GM12878 (cell line): ENCODE results near the gene ITPKB. TPM values are rescaled to one million over a fixed set of nuclear protein-coding genes. Genes with fewer than 3 reads are reported as not detected.

ENCODE experiments used
- ATF3 ChIP-seq: IDR thresholded peaks from 2 replicates; pipeline ENCODE4 v1.6.1; 2011; ENCODE audit warnings: low read depth, mild to moderate bottlenecking, low read length, moderate library complexity, borderline replicate concordance; ENCODE audit errors: extremely low read depth
- BMI1 ChIP-seq: fragments of 450-650 bp; IDR thresholded peaks from 2 replicates; pipeline ENCODE4 v1.6.1; 2016; ENCODE audit warnings: mild to moderate bottlenecking, moderate library complexity, borderline replicate concordance
- E2F8 ChIP-seq: fragments of 450-650 bp; IDR thresholded peaks from 2 replicates; pipeline ENCODE4 v1.6.1; 2018; ENCODE audit warnings: mild to moderate bottlenecking, low read depth, moderate library complexity; ENCODE audit not compliant: partially characterized antibody
- MEF2A ChIP-seq: IDR thresholded peaks from 2 replicates; pipeline ENCODE4 v1.6.1; 2011; ENCODE audit warnings: low read depth, mild to moderate bottlenecking, low read length, moderate library complexity; ENCODE audit not compliant: insufficient read depth
- RUNX3 ChIP-seq: IDR thresholded peaks from 2 replicates; pipeline ENCODE4 v1.6.1; 2012; ENCODE audit warnings: low read length, inconsistent platforms
- polyA plus RNA-seq, 11 experiments: library from polyadenylated mRNA; depleted of rRNA in 4 of 11; unstranded in 6 of 11; stranded (reverse) in 5 of 11; fragments of >200 nt; fragmentation: Nextera tagmentation in 4 of 11; fragmentation: Illumina TruSeq in 1 of 11; extraction: Ambion mirVana in 4 of 11; extraction: Trizol in 1 of 11; gene quantifications; 1 replicate in 1 of 11; 2 replicates in 10 of 11; pipeline versions ENCODE4 v1.2.1 to v1.2.3, GENCODE V29; 2011 to 2016; ENCODE audit warnings: inconsistent platforms in 2 of 11, missing spikeins in 2 of 11, low read depth in 1 of 11
- total RNA-seq, 4 experiments: library from RNA; depleted of rRNA in 3 of 4; stranded (reverse); fragments of >200 nt in 3 of 4; fragmentation: Illumina TruSeq in 1 of 4; extraction: Trizol in 1 of 4; gene quantifications; 2 replicates each; pipeline versions ENCODE4 v1.2.1 to v1.2.3, GENCODE V29; 2013 to 2021
- TF ChIP-seq, protein P1 (sequence below): fragments of 450-650 bp; formaldehyde crosslinking; IDR thresholded peaks from 2 replicates; pipeline ENCODE4 v1.4.0; 2022; ENCODE audit warnings: mild to moderate bottlenecking, moderate library complexity
- TF ChIP-seq, protein P2 (sequence below): IDR thresholded peaks from 2 replicates; pipeline ENCODE4 v1.6.1; 2011; ENCODE audit warnings: borderline replicate concordance, low read depth, mild to moderate bottlenecking, moderate library complexity, low read length; ENCODE audit not compliant: insufficient read depth, poor library complexity, severe bottlenecking

The ITPKB gene
- total and polyA plus RNA-seq, 10 of the 15 experiments (the other 5 are each of a cell fraction or from before 2014, with no cell fraction given), result 1.3 to 38.7 (median 12.9) TPM

- TF ChIP-seq, protein P1, sequence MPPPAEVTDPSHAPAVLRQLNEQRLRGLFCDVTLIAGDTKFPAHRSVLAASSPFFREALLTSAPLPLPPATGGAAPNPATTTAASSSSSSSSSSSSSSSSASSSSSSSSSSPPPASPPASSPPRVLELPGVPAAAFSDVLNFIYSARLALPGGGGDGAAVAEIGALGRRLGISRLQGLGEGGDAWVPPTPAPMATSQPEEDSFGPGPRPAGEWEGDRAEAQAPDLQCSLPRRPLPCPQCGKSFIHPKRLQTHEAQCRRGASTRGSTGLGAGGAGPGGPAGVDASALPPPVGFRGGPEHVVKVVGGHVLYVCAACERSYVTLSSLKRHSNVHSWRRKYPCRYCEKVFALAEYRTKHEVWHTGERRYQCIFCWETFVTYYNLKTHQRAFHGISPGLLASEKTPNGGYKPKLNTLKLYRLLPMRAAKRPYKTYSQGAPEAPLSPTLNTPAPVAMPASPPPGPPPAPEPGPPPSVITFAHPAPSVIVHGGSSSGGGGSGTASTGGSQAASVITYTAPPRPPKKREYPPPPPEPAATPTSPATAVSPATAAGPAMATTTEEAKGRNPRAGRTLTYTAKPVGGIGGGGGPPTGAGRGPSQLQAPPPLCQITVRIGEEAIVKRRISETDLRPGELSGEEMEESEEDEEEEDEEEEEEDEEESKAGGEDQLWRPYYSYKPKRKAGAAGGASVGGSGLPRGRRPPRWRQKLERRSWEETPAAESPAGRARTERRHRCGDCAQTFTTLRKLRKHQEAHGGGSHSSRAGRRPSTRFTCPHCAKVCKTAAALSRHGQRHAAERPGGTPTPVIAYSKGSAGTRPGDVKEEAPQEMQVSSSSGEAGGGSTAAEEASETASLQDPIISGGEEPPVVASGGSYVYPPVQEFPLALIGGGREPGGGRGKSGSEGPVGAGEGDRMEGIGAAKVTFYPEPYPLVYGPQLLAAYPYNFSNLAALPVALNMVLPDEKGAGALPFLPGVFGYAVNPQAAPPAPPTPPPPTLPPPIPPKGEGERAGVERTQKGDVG (CRISPR knock-in tag), result no peak
- no peak for TF ChIP-seq E2F8
- TF ChIP-seq, protein P2, sequence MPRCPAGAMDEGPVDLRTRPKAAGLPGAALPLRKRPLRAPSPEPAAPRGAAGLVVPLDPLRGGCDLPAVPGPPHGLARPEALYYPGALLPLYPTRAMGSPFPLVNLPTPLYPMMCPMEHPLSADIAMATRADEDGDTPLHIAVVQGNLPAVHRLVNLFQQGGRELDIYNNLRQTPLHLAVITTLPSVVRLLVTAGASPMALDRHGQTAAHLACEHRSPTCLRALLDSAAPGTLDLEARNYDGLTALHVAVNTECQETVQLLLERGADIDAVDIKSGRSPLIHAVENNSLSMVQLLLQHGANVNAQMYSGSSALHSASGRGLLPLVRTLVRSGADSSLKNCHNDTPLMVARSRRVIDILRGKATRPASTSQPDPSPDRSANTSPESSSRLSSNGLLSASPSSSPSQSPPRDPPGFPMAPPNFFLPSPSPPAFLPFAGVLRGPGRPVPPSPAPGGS, result no peak
- no peak for TF ChIP-seq RUNX3
- TF ChIP-seq MEF2A, result no peak
- no peak for TF ChIP-seq ATF3
- no peak for TF ChIP-seq BMI1
Observed at GRCh38 chr1:226710501-226710900, 28.6 kb downstream of the ITPKB start (continued).
